T-helper 2 cell treated with Interferon-gamma antibody and Interleukin-4, amounts not matched to agents 5 μg/mL and 100 μg/mL, for 36 hours (primary cell): ENCODE measurements around the gene ZBTB46.

ENCODE experiments used
- DNase-seq: peaks from one replicate; pipeline ENCODE4 v3.0.0; 2021; ENCODE audit warnings: low spot score
- H3K27ac Mint-ChIP-seq: one replicate; pipeline ENCODE4 v1.8.0; 2021; ENCODE audit warnings: mild to moderate bottlenecking, mixed read lengths
- H3K27me3 Mint-ChIP-seq: one replicate; pipeline ENCODE4 v1.8.0; 2021; ENCODE audit warnings: low read depth, mixed read lengths
- H3K36me3 Mint-ChIP-seq: one replicate; pipeline ENCODE4 v1.8.0; 2021; ENCODE audit warnings: low read depth, mixed read lengths
- H3K4me1 Mint-ChIP-seq: one replicate; pipeline ENCODE4 v1.8.0; 2021; ENCODE audit warnings: low read depth, mixed read lengths
- H3K4me3 Mint-ChIP-seq: one replicate; pipeline ENCODE4 v1.8.0; 2022; ENCODE audit warnings: mild to moderate bottlenecking, moderate library complexity, mixed read lengths
- H3K9me3 Mint-ChIP-seq: one replicate; pipeline ENCODE4 v1.8.0; 2021; ENCODE audit warnings: mixed read lengths

The ZBTB46 gene

GRCh38 chr20:63772781-63773518 is 58.1 kb downstream of the ZBTB46 start:
- H3K27ac Mint-ChIP-seq, result no peak overlapping the region

GRCh38 chr20:63771046-63771707 is 59.9 kb downstream of the ZBTB46 start:
- no peak overlapping the region for H3K4me3 Mint-ChIP-seq
- no peaks in the 10 kb centered on the region for H3K36me3 Mint-ChIP-seq
- no peaks in the 10 kb centered on the region for H3K9me3 Mint-ChIP-seq
- H3K4me1 Mint-ChIP-seq, result no peaks in the 10 kb centered on the region
- DNase-seq, result no peak
- H3K27ac Mint-ChIP-seq, result no peak overlapping the region
- H3K27me3 Mint-ChIP-seq, result no peaks in the 10 kb centered on the region

More at GRCh38 chr20:63772781-63773518, 58.1 kb downstream of the ZBTB46 start:
- Mint-ChIP-seq H3K36me3 (no peaks in the 10 kb centered on the region), H3K9me3 (no peaks in the 10 kb centered on the region), H3K4me3 (no peak overlapping the region), H3K27me3 (no peaks in the 10 kb centered on the region), H3K4me1 (no peaks in the 10 kb centered on the region)
- DNase-seq, result no peak

- DNase-seq, result no peak
- H3K4me3 Mint-ChIP-seq, result no peak overlapping the region
- H3K9me3 Mint-ChIP-seq, result no peaks in the 10 kb centered on the region
- no peaks in the 10 kb centered on the region for H3K4me1 Mint-ChIP-seq
- no peaks in the 10 kb centered on the region for H3K27me3 Mint-ChIP-seq
- H3K36me3 Mint-ChIP-seq, result no peaks in the 10 kb centered on the region
- H3K27ac Mint-ChIP-seq, result no peak overlapping the region
These were observed 61.1 kb downstream of the ZBTB46 start for GRCh38 chr20:63769891-63770474.

- H3K36me3 Mint-ChIP-seq, result no peaks in the 10 kb centered on the region
- no peaks in the 10 kb centered on the region for H3K27me3 Mint-ChIP-seq
- no peaks in the 10 kb centered on the region for H3K9me3 Mint-ChIP-seq
- no peaks in the 10 kb centered on the region for H3K4me1 Mint-ChIP-seq
- H3K27ac Mint-ChIP-seq, result no peak overlapping the region
- H3K4me3 Mint-ChIP-seq, result no peak overlapping the region
- DNase-seq, result no peak
These were observed 62.2 kb downstream of the ZBTB46 start for GRCh38 chr20:63768591-63769515.

GRCh38 chr20:63767886-63768285 is 63.2 kb downstream of the ZBTB46 start:
- Mint-ChIP-seq H3K4me3 (no peak overlapping the region), H3K27ac (no peak overlapping the region), H3K36me3 (no peaks in the 10 kb centered on the region), H3K4me1 (no peaks in the 10 kb centered on the region), H3K9me3 (no peaks in the 10 kb centered on the region), H3K27me3 (peaks cover 4% of the 10 kb centered on the region)
- no peak for DNase-seq

- H3K36me3 Mint-ChIP-seq, result no peaks in the 10 kb centered on the region
- peaks cover 6% of the 10 kb centered on the region for H3K27me3 Mint-ChIP-seq
- no peak overlapping the region for H3K4me3 Mint-ChIP-seq
- H3K4me1 Mint-ChIP-seq, result no peaks in the 10 kb centered on the region
- no peaks in the 10 kb centered on the region for H3K9me3 Mint-ChIP-seq
- no peak overlapping the region for H3K27ac Mint-ChIP-seq
- DNase-seq, result no peak
These were observed 63.6 kb downstream of the ZBTB46 start for GRCh38 chr20:63767456-63767855.

- Mint-ChIP-seq H3K36me3 (no peaks in the 10 kb centered on the region), H3K27ac (no peak overlapping the region), H3K4me1 (no peaks in the 10 kb centered on the region), H3K27me3 (peaks cover 8% of the 10 kb centered on the region), H3K9me3 (no peaks in the 10 kb centered on the region), H3K4me3 (no peak overlapping the region)
- no peak for DNase-seq
These were observed 64.2 kb downstream of the ZBTB46 start for GRCh38 chr20:63766695-63767426.

- no peak for DNase-seq
- H3K27ac Mint-ChIP-seq, result no peak overlapping the region
- no peaks in the 10 kb centered on the region for H3K9me3 Mint-ChIP-seq
- H3K27me3 Mint-ChIP-seq, result peaks cover 8% of the 10 kb centered on the region
- H3K36me3 Mint-ChIP-seq, result no peaks in the 10 kb centered on the region
- H3K4me3 Mint-ChIP-seq, result no peak overlapping the region
- H3K4me1 Mint-ChIP-seq, result no peaks in the 10 kb centered on the region
These were observed 65.2 kb downstream of the ZBTB46 start for GRCh38 chr20:63765902-63766301.

- DNase-seq, result no peak
- Mint-ChIP-seq H3K9me3 (no peaks in the 10 kb centered on the region), H3K4me3 (no peak overlapping the region), H3K27me3 (peaks cover 8% of the 10 kb centered on the region), H3K36me3 (no peaks in the 10 kb centered on the region), H3K4me1 (no peaks in the 10 kb centered on the region), H3K27ac (no peak overlapping the region)
These were observed 65.8 kb downstream of the ZBTB46 start for GRCh38 chr20:63765082-63765873.

GRCh38 chr20:63759377-63759901 is 71.6 kb downstream of the ZBTB46 start:
- Mint-ChIP-seq H3K4me3 (no peak overlapping the region), H3K4me1 (peaks cover 8% of the 10 kb centered on the region), H3K9me3 (no peaks in the 10 kb centered on the region), H3K27me3 (peaks cover 8% of the 10 kb centered on the region), H3K27ac (no peak overlapping the region), H3K36me3 (no peaks in the 10 kb centered on the region)
- no peak for DNase-seq

GRCh38 chr20:63758152-63758551 is 72.9 kb downstream of the ZBTB46 start:
- H3K36me3 Mint-ChIP-seq, result no peaks in the 10 kb centered on the region
- H3K4me1 Mint-ChIP-seq, result peaks cover 8% of the 10 kb centered on the region
- no peak overlapping the region for H3K4me3 Mint-ChIP-seq
- H3K27ac Mint-ChIP-seq, result no peak overlapping the region
- H3K9me3 Mint-ChIP-seq, result no peaks in the 10 kb centered on the region
- H3K27me3 Mint-ChIP-seq, result peaks cover 6% of the 10 kb centered on the region
- no peak for DNase-seq

- DNase-seq, result no peak
- Mint-ChIP-seq H3K4me1 (peaks cover 8% of the 10 kb centered on the region), H3K4me3 (no peak overlapping the region), H3K27me3 (no peaks in the 10 kb centered on the region), H3K9me3 (no peaks in the 10 kb centered on the region), H3K27ac (no peak overlapping the region), H3K36me3 (no peaks in the 10 kb centered on the region)
These were observed 74.4 kb downstream of the ZBTB46 start for GRCh38 chr20:63756648-63756991.
